ENCODE data around the gene VPS37B. TPM values are rescaled to one million over a fixed set of nuclear protein-coding genes. Genes with fewer than 3 reads are reported as not detected.
A peak's percentile ranks its signal among the peaks of the same experiment; 100 is the strongest.

Gene VPS37B
- total and polyA plus RNA-seq, 2 donors from 2014 or later: 21.4 to 47.8 TPM

DNA sequence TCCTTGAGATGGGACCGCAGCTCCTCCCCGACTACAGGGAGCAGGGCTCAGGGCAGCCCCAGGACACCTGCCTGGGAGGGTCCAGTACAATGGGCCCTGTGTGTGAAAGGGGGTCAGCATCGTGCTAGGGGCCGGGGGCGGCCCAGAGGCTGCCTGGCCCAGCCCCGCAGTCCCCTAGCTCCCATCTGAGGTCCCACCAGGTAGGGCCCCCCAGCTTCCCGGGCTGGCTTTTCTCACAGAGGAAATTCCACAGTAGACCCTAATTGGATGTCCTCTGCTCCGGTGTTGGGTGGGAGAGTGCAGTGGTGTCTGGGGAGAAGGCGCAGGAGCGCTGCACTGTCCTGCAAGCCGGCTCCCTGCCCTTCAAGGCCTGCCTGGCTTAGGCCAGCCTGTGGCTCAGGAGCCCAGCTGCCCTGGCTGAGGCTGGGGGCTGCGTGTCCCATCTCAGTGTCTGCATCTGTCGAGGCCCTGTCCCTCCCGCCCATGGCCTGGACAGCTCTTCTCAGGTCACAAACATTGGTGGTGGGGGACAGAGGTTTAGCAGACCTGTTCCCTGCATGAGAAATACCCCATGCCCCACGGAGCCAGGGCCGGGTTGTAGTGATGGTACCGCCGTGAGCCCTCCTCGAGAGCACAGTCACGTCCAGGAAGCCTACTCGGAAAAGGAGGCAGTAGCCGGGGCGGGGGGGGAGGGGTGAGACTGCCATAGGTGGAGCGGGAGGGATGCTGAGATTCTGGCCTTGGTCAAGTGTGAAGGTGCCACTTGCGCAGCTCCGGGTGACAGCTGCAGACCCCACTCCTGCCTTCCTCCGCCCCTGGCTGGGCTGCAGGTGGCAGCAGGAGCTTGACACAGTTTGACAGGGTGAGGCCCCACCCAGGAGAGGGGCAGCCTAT is 49.1 kb downstream of the VPS37B start:
- peaks cover 5 to 37% (median 31%) of the 10 kb centered on the region in 3 donors for H3K4me1 ChIP-seq (ENCODE audit: control insufficient read depth in 2 of 3, insufficient read depth in 2 of 3, low read depth in 1 of 3, low read length in 3 of 3)
- no peaks in the 10 kb centered on the region for H3K9me3 ChIP-seq (ENCODE audit: control insufficient read depth in 2 of 3, insufficient read depth in 1 of 3, low read length in 3 of 3)
- H3K36me3 ChIP-seq (ENCODE audit: control insufficient read depth in 2 of 3, insufficient read depth in 3 of 3, low read length in 3 of 3): peaks cover 0 to 4% (median 2%) of the 10 kb centered on the region in 3 donors
- H3K27ac ChIP-seq (ENCODE audit: low read depth in 2 of 2, low read length in 2 of 2): no peak overlapping the region
- DNase-seq (peak in 1 of 5 donors; percentile 63), FAIRE-seq (no peak)
- H3K9ac ChIP-seq (ENCODE audit: low read length in 3 of 3): no peak overlapping the region
- no peak overlapping the region for H3K4me3 ChIP-seq (ENCODE audit: low read length in 3 of 3)
- intact Hi-C loops (cut with DNase I): no loop called here
- TF ChIP-seq, protein P1, sequence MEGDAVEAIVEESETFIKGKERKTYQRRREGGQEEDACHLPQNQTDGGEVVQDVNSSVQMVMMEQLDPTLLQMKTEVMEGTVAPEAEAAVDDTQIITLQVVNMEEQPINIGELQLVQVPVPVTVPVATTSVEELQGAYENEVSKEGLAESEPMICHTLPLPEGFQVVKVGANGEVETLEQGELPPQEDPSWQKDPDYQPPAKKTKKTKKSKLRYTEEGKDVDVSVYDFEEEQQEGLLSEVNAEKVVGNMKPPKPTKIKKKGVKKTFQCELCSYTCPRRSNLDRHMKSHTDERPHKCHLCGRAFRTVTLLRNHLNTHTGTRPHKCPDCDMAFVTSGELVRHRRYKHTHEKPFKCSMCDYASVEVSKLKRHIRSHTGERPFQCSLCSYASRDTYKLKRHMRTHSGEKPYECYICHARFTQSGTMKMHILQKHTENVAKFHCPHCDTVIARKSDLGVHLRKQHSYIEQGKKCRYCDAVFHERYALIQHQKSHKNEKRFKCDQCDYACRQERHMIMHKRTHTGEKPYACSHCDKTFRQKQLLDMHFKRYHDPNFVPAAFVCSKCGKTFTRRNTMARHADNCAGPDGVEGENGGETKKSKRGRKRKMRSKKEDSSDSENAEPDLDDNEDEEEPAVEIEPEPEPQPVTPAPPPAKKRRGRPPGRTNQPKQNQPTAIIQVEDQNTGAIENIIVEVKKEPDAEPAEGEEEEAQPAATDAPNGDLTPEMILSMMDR (IDR thresholded peaks at IDR 0.05; ENCODE audit: borderline replicate concordance, extremely low read depth, insufficient read depth): no peak
- no peaks in the 10 kb centered on the region for H3K27me3 ChIP-seq (ENCODE audit: control insufficient read depth, insufficient read depth, low read length)

DNA sequence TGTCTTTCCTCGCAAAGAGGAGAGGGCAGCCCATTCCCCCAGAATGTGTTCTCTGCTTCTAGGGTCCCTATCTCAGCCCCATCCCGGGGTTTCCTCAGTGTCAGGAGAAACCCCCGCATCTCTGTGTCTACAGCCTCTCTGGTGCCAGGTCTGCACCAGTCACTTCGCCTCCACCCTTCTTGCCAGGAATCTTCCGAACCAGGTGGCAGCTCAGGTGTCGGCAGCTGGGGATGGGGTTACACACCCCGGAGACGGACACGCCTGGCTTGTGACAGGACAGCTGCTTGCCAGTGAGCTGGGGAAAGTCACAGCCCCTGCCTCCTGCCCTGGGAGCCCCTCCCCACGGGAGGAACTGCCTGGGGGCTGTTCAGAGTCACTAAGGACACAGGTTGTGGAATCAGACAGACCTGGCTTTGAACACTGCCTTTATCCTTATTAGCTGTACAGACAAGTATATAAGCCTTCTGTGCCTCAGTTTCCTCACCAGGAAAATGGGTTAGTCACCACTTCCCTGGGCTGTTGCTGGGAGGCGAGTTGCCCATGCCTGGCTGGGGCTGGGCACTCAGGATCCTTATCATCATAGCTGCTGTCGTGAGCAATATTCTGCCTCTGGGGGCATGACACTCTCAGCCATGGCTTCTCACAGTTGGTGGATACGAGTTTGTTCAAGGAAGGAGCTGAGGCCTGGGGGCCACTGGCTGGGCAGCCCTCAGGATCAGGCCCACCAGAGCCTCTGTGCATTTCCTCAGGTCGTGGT is 49.9 kb downstream of the VPS37B start:
- intact Hi-C loops (cut with DNase I): no loop called here
- no peaks in the 10 kb centered on the region for H3K9me3 ChIP-seq (ENCODE audit: control insufficient read depth in 2 of 3, insufficient read depth in 1 of 3, low read length in 3 of 3)
- H3K36me3 ChIP-seq (ENCODE audit: control insufficient read depth in 2 of 3, insufficient read depth in 3 of 3, low read length in 3 of 3): peaks cover 0 to 2% (median 0%) of the 10 kb centered on the region in 3 donors
- no peak overlapping the region for H3K9ac ChIP-seq (ENCODE audit: low read length in 3 of 3)
- TF ChIP-seq, protein P1 (IDR thresholded peaks at IDR 0.05; ENCODE audit: borderline replicate concordance, extremely low read depth, insufficient read depth): no peak
- H3K4me3 ChIP-seq (ENCODE audit: low read length in 3 of 3): no peak overlapping the region
- H3K27ac ChIP-seq (ENCODE audit: low read depth in 2 of 2, low read length in 2 of 2): peak overlapping the region in 1 of 2 donors; percentile 11
- FAIRE-seq: no peak
- no peaks in the 10 kb centered on the region for H3K27me3 ChIP-seq (ENCODE audit: control insufficient read depth, insufficient read depth, low read length)
- peaks cover 5 to 43% (median 35%) of the 10 kb centered on the region in 3 donors for H3K4me1 ChIP-seq (ENCODE audit: control insufficient read depth in 2 of 3, insufficient read depth in 2 of 3, low read depth in 1 of 3, low read length in 3 of 3)
- peak; percentile 51 to 79 (median 69) for DNase-seq

DNA sequence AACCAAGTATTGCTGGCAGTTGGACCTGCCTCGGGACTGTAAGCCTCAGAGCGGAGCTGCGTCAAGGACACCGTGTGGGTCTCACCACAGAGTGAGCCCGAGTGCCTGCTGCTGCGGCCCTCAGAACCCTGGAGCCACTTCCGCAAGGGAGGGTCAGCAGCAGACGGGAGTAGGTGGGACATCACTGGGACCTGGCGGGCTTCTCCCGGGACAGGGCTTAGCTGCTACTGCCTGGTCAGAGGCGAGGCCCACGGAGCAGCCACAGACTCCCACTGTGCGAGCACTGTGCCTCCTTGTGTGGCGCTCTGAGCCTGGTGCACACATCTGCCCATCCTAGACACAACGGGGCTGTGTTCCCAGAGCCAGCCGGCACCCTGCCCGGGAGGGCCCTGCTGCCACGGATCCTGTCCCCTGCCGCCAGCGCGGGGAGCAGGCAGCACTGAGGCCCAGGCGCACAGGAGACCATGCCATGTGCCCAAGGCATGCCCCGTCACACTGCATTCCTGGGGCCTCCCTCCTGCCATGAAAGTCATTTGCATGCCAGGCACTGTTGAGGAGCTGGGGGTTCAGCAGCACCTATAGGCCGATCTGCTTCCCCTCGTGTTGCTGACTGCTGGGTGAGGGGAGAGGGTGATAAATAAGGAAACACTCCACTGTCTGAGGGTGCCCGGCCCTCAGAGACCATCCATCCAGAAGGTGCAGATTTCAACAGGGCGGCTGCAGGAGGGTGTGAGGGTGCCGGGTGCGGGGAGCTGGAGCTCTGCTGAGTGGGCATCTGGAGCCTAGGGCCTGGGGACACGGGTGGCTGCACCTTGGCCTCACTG is 50.7 kb downstream of the VPS37B start:
- intact Hi-C loops (cut with DNase I): no loop called here
- H3K9ac ChIP-seq (ENCODE audit: low read length in 3 of 3): peak overlapping the region in 1 of 3 donors; percentile 34
- H3K4me3 ChIP-seq (ENCODE audit: low read length in 3 of 3): no peak overlapping the region
- H3K27ac ChIP-seq (ENCODE audit: low read depth in 2 of 2, low read length in 2 of 2): no peak overlapping the region
- peaks cover 0 to 4% (median 2%) of the 10 kb centered on the region in 3 donors for H3K36me3 ChIP-seq (ENCODE audit: control insufficient read depth in 2 of 3, insufficient read depth in 3 of 3, low read length in 3 of 3)
- DNase-seq (peak in 2 of 5 donors; percentile 53 to 78), FAIRE-seq (no peak)
- H3K4me1 ChIP-seq (ENCODE audit: control insufficient read depth in 2 of 3, insufficient read depth in 2 of 3, low read depth in 1 of 3, low read length in 3 of 3): peaks cover 5 to 50% (median 41%) of the 10 kb centered on the region in 3 donors
- TF ChIP-seq, protein P1 (IDR thresholded peaks at IDR 0.05; ENCODE audit: borderline replicate concordance, extremely low read depth, insufficient read depth): no peak
- no peaks in the 10 kb centered on the region for H3K27me3 ChIP-seq (ENCODE audit: control insufficient read depth, insufficient read depth, low read length)
- no peaks in the 10 kb centered on the region for H3K9me3 ChIP-seq (ENCODE audit: control insufficient read depth in 2 of 3, insufficient read depth in 1 of 3, low read length in 3 of 3)

All from kidney (tissue), 14 donors.